ENCODE data around the gene DENND2A.

Gene DENND2A

DNA sequence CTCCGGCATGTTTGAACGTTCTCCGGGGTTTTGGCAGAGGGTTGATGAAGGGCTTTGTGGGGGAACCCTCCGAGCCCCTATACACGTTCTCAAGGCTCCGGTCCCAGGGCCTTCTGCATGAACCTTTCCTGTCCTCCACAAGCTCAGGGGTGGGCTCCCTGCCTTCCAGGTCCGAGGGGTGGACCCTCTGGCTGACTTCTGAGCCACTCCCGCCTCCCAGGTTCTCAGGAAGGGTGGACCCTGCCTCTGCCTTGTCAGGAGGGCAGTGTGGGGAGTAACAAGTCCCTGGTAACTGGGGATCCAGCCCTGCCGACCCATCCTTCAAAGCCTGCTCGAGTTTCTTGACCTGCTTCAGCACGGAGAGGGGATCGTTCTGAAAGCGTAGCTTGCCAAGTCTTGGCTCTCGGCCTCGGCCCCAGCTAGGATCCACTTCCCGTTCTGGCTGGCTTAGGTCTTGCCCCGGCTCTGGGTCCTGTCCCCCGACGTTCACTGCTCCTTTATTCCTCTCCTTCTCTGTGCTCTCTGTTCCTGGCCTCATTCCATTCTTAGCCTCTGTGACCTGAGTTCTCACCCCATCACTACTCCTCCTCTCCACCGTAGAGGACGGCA lies 38.9 kb downstream of the DENND2A start:
- Histone ChIP-seq H4K20me1 (ENCODE audit: insufficient read depth, low read length) (no peaks in the 10 kb centered on the region), H3K4me2 (ENCODE audit: low read length) (no peak overlapping the region), H3K79me2 (ENCODE audit: insufficient read depth, low read length) (no peaks in the 10 kb centered on the region), H3K9me3 (ENCODE audit: low read length) (no peaks in the 10 kb centered on the region), H3K4me3 (ENCODE audit: low read depth, low read length, poor library complexity, severe bottlenecking) (no peak overlapping the region), H3K4me1 (ENCODE audit: insufficient read depth, low read length, severe bottlenecking) (no peaks in the 10 kb centered on the region), H3K9me2 (ENCODE audit: low read depth, low read length) (no peaks in the 10 kb centered on the region), H2AFZ (ENCODE audit: low read length) (no peak overlapping the region), H3F3A (ENCODE audit: insufficient read depth, low read length) (no peaks in the 10 kb centered on the region), H3K36me3 (ENCODE audit: insufficient read depth, low read length) (no peaks in the 10 kb centered on the region), H3K27ac (ENCODE audit: low read depth, low read length, poor library complexity, severe bottlenecking) (no peak overlapping the region), H3K9ac (ENCODE audit: low read length) (no peak overlapping the region), H3K27me3 (ENCODE audit: insufficient read depth, low read length) (no peaks in the 10 kb centered on the region)
- TF ChIP-seq, protein P1, sequence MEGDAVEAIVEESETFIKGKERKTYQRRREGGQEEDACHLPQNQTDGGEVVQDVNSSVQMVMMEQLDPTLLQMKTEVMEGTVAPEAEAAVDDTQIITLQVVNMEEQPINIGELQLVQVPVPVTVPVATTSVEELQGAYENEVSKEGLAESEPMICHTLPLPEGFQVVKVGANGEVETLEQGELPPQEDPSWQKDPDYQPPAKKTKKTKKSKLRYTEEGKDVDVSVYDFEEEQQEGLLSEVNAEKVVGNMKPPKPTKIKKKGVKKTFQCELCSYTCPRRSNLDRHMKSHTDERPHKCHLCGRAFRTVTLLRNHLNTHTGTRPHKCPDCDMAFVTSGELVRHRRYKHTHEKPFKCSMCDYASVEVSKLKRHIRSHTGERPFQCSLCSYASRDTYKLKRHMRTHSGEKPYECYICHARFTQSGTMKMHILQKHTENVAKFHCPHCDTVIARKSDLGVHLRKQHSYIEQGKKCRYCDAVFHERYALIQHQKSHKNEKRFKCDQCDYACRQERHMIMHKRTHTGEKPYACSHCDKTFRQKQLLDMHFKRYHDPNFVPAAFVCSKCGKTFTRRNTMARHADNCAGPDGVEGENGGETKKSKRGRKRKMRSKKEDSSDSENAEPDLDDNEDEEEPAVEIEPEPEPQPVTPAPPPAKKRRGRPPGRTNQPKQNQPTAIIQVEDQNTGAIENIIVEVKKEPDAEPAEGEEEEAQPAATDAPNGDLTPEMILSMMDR (IDR thresholded peaks at IDR 0.05; ENCODE audit: low read length) = no peak
- TF ChIP-seq EZH2 (IDR thresholded peaks at IDR 0.05; ENCODE audit: borderline replicate concordance, low read length) = no peak

DNA sequence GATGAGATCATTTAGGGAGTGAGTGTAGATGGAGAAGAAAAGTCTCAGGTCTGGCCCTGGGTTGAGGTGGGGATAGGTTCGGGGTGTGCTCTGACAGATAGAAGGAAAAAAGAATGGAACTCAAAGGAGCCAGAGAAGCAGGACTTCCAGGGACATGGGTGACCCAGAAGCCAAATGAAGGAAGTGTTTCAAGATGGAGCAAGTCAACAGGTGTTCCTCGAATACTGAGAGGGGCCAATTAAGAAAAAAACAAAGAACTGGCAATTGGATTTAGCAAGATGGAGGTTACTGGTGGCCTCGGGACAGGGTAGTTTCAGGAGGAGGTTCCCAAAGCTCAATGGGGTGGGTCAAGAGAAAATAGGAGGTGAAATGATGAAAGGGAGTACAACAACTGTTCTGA lies 40.3 kb downstream of the DENND2A start:
- Histone ChIP-seq H3K9me2 (ENCODE audit: low read depth, low read length) (no peaks in the 10 kb centered on the region), H3K27ac (ENCODE audit: low read depth, low read length, poor library complexity, severe bottlenecking) (no peak overlapping the region), H2AFZ (ENCODE audit: low read length) (no peak overlapping the region), H3K4me3 (ENCODE audit: low read depth, low read length, poor library complexity, severe bottlenecking) (no peak overlapping the region), H3K9ac (ENCODE audit: low read length) (no peak overlapping the region), H3K4me2 (ENCODE audit: low read length) (no peak overlapping the region), H3K27me3 (ENCODE audit: insufficient read depth, low read length) (peaks cover 6% of the 10 kb centered on the region; the same call in 1 of the 2 replicates), H4K20me1 (ENCODE audit: insufficient read depth, low read length) (no peaks in the 10 kb centered on the region), H3K79me2 (ENCODE audit: insufficient read depth, low read length) (no peaks in the 10 kb centered on the region), H3F3A (ENCODE audit: insufficient read depth, low read length) (no peaks in the 10 kb centered on the region), H3K4me1 (ENCODE audit: insufficient read depth, low read length, severe bottlenecking) (no peaks in the 10 kb centered on the region), H3K9me3 (ENCODE audit: low read length) (no peaks in the 10 kb centered on the region), H3K36me3 (ENCODE audit: insufficient read depth, low read length) (no peaks in the 10 kb centered on the region)
- no peak for TF ChIP-seq EZH2 (IDR thresholded peaks at IDR 0.05; ENCODE audit: borderline replicate concordance, low read length)
- TF ChIP-seq, protein P1 (IDR thresholded peaks at IDR 0.05; ENCODE audit: low read length) = no peak

DNA sequence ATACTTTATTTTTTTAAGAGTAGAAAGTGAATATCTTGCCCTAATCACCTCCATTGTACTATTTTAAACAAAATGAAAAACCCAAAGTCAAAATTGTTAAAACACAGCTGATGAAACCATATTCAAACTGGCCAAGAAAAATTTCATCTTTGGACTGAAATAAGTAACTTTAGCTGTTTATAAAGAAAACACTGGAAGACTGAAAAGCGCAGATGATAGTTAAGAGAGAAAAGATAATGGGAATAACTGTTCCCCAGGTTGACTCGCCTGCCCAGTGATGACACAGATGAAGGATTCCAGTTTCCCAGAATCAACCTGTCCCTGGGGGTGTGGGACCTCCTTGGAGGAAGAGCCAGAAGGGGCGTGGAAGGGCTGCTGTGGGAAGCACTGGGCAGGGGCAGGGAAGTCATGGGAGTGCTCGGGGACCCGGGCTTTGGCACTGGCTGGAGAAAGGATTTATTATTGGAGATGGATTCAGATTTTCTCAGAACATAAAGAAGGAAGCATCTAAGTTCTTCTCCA lies 43.1 kb downstream of the DENND2A start:
- H3K9ac ChIP-seq (ENCODE audit: low read length) = no peak overlapping the region
- no peaks in the 10 kb centered on the region for H3K9me3 ChIP-seq (ENCODE audit: low read length)
- no peaks in the 10 kb centered on the region for H3F3A ChIP-seq (ENCODE audit: insufficient read depth, low read length)
- H3K4me2 ChIP-seq (ENCODE audit: low read length) = no peak overlapping the region
- H3K27ac ChIP-seq (ENCODE audit: low read depth, low read length, poor library complexity, severe bottlenecking) = no peak overlapping the region
- H3K4me1 ChIP-seq (ENCODE audit: insufficient read depth, low read length, severe bottlenecking) = no peaks in the 10 kb centered on the region
- no peaks in the 10 kb centered on the region for H3K79me2 ChIP-seq (ENCODE audit: insufficient read depth, low read length)
- H4K20me1 ChIP-seq (ENCODE audit: insufficient read depth, low read length) = no peaks in the 10 kb centered on the region
- TF ChIP-seq EZH2 (IDR thresholded peaks at IDR 0.05; ENCODE audit: borderline replicate concordance, low read length) = no peak
- TF ChIP-seq, protein P1 (IDR thresholded peaks at IDR 0.05; ENCODE audit: low read length) = no peak
- H3K36me3 ChIP-seq (ENCODE audit: insufficient read depth, low read length) = no peaks in the 10 kb centered on the region
- peaks cover 6% of the 10 kb centered on the region; the same call in 1 of the 2 replicates for H3K27me3 ChIP-seq (ENCODE audit: insufficient read depth, low read length)
- no peak overlapping the region for H3K4me3 ChIP-seq (ENCODE audit: low read depth, low read length, poor library complexity, severe bottlenecking)
- H2AFZ ChIP-seq (ENCODE audit: low read length) = no peak overlapping the region
- no peaks in the 10 kb centered on the region for H3K9me2 ChIP-seq (ENCODE audit: low read depth, low read length)

All from OCI-LY1 (cell line).